Measurements from ENCODE around the gene SELENOP. TPM values are rescaled to one million over a fixed set of nuclear protein-coding genes. Genes with fewer than 3 reads are reported as not detected.

The SELENOP gene
- total RNA-seq, 1 experiment from 2014 or later = 8.5 TPM

DNA sequence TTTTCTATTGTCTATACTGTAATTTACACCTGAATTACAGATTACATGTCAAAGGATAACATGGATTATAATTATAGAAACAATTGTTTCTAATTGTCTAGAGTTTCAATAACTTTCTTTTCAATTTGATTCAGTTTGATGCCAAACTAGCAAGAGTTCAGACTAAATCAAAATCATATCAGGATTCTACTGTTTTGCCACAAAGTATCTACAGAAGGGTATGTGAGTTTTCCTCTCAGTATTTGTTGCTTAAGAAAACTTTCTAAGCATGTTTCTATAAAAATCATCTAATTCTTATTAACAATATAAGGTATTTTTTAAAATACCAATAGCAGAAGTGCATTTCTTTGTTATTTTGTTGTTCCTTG lies 12.5 kb downstream of the SELENOP start:
- Histone ChIP-seq H3K23me2 (ENCODE audit: insufficient read length, low read depth, low read length, poor library complexity, severe bottlenecking) (no peaks in the 10 kb centered on the region), H3K79me1 (ENCODE audit: insufficient read depth, low read depth, low read length, poor library complexity, severe bottlenecking) (no peaks in the 10 kb centered on the region), H2BK20ac (ENCODE audit: low read depth, low read length, poor library complexity, severe bottlenecking) (no peak overlapping the region), H2AFZ (ENCODE audit: low read length) (no peak overlapping the region), H3K14ac (ENCODE audit: insufficient read depth, low read length) (no peak overlapping the region), H3K4me2 (ENCODE audit: insufficient read depth, insufficient read length, low read length) (no peak overlapping the region), H3K23ac (ENCODE audit: insufficient read length, low read depth, low read length) (no peak overlapping the region), H3T11ph (ENCODE audit: low read length) (no peak overlapping the region), H3K18ac (ENCODE audit: insufficient read length, low read depth, low read length) (no peak overlapping the region), H2AK5ac (ENCODE audit: insufficient read length, low read length) (no peak overlapping the region), H4K20me1 (ENCODE audit: control insufficient read depth, insufficient read depth, insufficient read length) (no peaks in the 10 kb centered on the region), H2BK120ac (ENCODE audit: low read depth, low read length, poor library complexity, severe bottlenecking) (no peak overlapping the region), H4K8ac (replicated peaks; ENCODE audit: insufficient read length, low read depth, low read length) (no peak overlapping the region), H3K4me1 (ENCODE audit: insufficient read depth, low read length) (no peaks in the 10 kb centered on the region), H3K79me2 (ENCODE audit: insufficient read depth, low read length) (no peaks in the 10 kb centered on the region), H3K56ac (ENCODE audit: insufficient read length, low read depth, low read length) (no peak overlapping the region), H3K4ac (ENCODE audit: low read depth, low read length) (no peak overlapping the region), H2BK12ac (ENCODE audit: insufficient read length, low read depth, low read length) (no peak overlapping the region), H2BK15ac (ENCODE audit: low read depth, low read length) (no peak overlapping the region), H3K9ac (ENCODE audit: extremely low read depth, insufficient read length, low read length) (no peak overlapping the region), H3K27me3 (ENCODE audit: insufficient read depth, low read length) (no peaks in the 10 kb centered on the region), H4K91ac (ENCODE audit: insufficient read length, low read depth, low read length) (no peak overlapping the region), H3K27ac (ENCODE audit: insufficient read length, low read depth, low read length) (no peak overlapping the region), H4K5ac (ENCODE audit: insufficient read length, low read depth, low read length) (no peak overlapping the region), H2BK5ac (ENCODE audit: insufficient read length, low read length) (no peak overlapping the region), H3K9me3 (ENCODE audit: control insufficient read depth, low read depth, low read length) (no peaks in the 10 kb centered on the region)
- Mint-ChIP-seq H3K4me1 (no peaks in the 10 kb centered on the region), H3K9me3 (no peaks in the 10 kb centered on the region; a peak in 1 of 5 replicates), H3K4me3 (no peak overlapping the region), H3K27ac (no peak overlapping the region), H3K36me3 (ENCODE audit: insufficient read depth in 1 of 3, low read depth in 3 of 3) (no peaks in the 10 kb centered on the region; a peak in 1 of 7 replicates), H3K27me3 (ENCODE audit: low read depth) (no peaks in the 10 kb centered on the region)
- DNase-seq = no peak
- TF ChIP-seq, protein P1, sequence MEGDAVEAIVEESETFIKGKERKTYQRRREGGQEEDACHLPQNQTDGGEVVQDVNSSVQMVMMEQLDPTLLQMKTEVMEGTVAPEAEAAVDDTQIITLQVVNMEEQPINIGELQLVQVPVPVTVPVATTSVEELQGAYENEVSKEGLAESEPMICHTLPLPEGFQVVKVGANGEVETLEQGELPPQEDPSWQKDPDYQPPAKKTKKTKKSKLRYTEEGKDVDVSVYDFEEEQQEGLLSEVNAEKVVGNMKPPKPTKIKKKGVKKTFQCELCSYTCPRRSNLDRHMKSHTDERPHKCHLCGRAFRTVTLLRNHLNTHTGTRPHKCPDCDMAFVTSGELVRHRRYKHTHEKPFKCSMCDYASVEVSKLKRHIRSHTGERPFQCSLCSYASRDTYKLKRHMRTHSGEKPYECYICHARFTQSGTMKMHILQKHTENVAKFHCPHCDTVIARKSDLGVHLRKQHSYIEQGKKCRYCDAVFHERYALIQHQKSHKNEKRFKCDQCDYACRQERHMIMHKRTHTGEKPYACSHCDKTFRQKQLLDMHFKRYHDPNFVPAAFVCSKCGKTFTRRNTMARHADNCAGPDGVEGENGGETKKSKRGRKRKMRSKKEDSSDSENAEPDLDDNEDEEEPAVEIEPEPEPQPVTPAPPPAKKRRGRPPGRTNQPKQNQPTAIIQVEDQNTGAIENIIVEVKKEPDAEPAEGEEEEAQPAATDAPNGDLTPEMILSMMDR (conservative IDR thresholded peaks at IDR 0.05) = no peak
